K562 (cell line): Measurements from ENCODE around the gene RASSF7. TPM values are rescaled to one million over a fixed set of nuclear protein-coding genes. Genes with fewer than 3 reads are reported as not detected.

ENCODE experiments used
- ATAC-seq: fragments of 200-7000 bp; cut with Tn5 transposase; 3 replicates; pipeline ENCODE4 v1.9.1; 2020; ENCODE audit warnings: moderate library complexity
- BruUV-seq: library from RNA; stranded (reverse); fragments of 400-500 nt; replicated peaks from 2 replicates; lab custom pipeline; 2021; lab: Mats Ljungman, UMichigan
- CTCF ChIA-PET: fragments of 300-600 bp; formaldehyde crosslinking; extraction: SDS; loops from one replicate; lab custom pipeline; 2021; ENCODE audit warnings: low intra/inter-chr PET ratio; lab: Yijun Ruan, JAX
- POLR2A ChIA-PET: fragments of 300-600, 350-650 bp; sonication (Branson Sonifier 250); formaldehyde crosslinking; extraction: SDS; loops from one replicate; lab custom pipeline; 2021; ENCODE audit warnings: antibody characterized with exemption, inconsistent platforms; lab: Yijun Ruan, JAX
- DNase-seq, 4 experiments: peaks; one replicate each; pipeline versions ENCODE4 v3.0.0 to v3.0.0-alpha.2; 2011 to 2018; ENCODE audit warnings: low spot score in 3 of 4, mixed read lengths in 3 of 4; ENCODE audit errors: extremely low read depth in 1 of 4
- FAIRE-seq: peaks from 2 replicates; lab custom pipeline; 2011; peaks lifted over from hg19 to GRCh38; lab: Jason Lieb, UNC
- H2AFZ ChIP-seq: 2 replicates; pipeline ENCODE4 v1.6.0; 2011; ENCODE audit warnings: low read depth, low read length, control low read depth, inconsistent platforms
- H3K27ac ChIP-seq: fragments of 200-600 bp; 3 replicates; pipeline ENCODE4 v1.8.0; 2011; ENCODE audit warnings: low read depth, mild to moderate bottlenecking, control low read depth, inconsistent platforms, low read length, moderate library complexity, mixed read lengths; ENCODE audit errors: extremely low read depth
- H3K27me3 ChIP-seq, 2 experiments: fragments of 300-600 bp in 1 of 2; 2 replicates in 1 of 2; 3 replicates in 1 of 2; pipeline versions ENCODE4 v1.6.0 to v1.8.0; 2011; ENCODE audit warnings: inconsistent platforms in 2 of 2, low read length in 2 of 2, mild to moderate bottlenecking in 1 of 2, mixed read lengths in 1 of 2, moderate library complexity in 1 of 2; ENCODE audit not compliant: control insufficient read depth in 2 of 2, insufficient read depth in 2 of 2
- H3K36me3 ChIP-seq: fragments of 300-600 bp; 3 replicates; pipeline ENCODE4 v1.8.0; 2011; ENCODE audit warnings: mild to moderate bottlenecking, low read length, inconsistent platforms; ENCODE audit not compliant: control insufficient read depth, insufficient read depth
- H3K4me1 ChIP-seq, 2 experiments: fragments of 200-600 bp in 1 of 2; replicated peaks in 1 of 2; 2 replicates in 1 of 2; 3 replicates in 1 of 2; pipeline versions ENCODE4 v1.5.1 to v1.8.0; 2011; ENCODE audit warnings: inconsistent platforms in 2 of 2, low read length in 2 of 2, mild to moderate bottlenecking in 1 of 2, mixed read lengths in 1 of 2, moderate library complexity in 1 of 2; ENCODE audit not compliant: control insufficient read depth in 2 of 2, insufficient read depth in 2 of 2
- H3K4me2 ChIP-seq: 2 replicates; pipeline ENCODE4 v1.6.1; 2011; ENCODE audit warnings: low read length, control low read depth, inconsistent platforms, mixed read lengths; ENCODE audit not compliant: insufficient read depth
- H3K4me3 ChIP-seq: fragments of 200-600 bp; sonication (generic), shearing (Covaris generic); 2 replicates; pipeline ENCODE4 v1.5.1; 2016; ENCODE audit warnings: control low read depth, inconsistent platforms
- H3K79me2 ChIP-seq: fragments of 200-600 bp; 3 replicates; pipeline ENCODE4 v1.8.0; 2011; ENCODE audit warnings: low read length, inconsistent platforms; ENCODE audit not compliant: control insufficient read depth, insufficient read depth
- H3K9ac ChIP-seq, 2 experiments: 2 replicates each; pipeline versions ENCODE4 v1.6.0 to v1.6.1; 2011; ENCODE audit warnings: low read depth in 2 of 2, low read length in 2 of 2, control low read depth in 1 of 2, inconsistent platforms in 1 of 2, mild to moderate bottlenecking in 1 of 2, mixed read lengths in 1 of 2; ENCODE audit not compliant: insufficient read depth in 1 of 2
- H3K9me1 ChIP-seq: one replicate; pipeline ENCODE4 v1.6.0; 2011; ENCODE audit warnings: inconsistent platforms, mild to moderate bottlenecking, low read length, moderate library complexity; ENCODE audit not compliant: control insufficient read depth, insufficient read depth
- H3K9me3 ChIP-seq: replicated peaks from 2 replicates; pipeline ENCODE4 v1.5.1; 2011; ENCODE audit warnings: low read depth, low read length, inconsistent platforms; ENCODE audit not compliant: control insufficient read depth, insufficient read depth
- H4K20me1 ChIP-seq: replicated peaks from 2 replicates; pipeline ENCODE4 v1.6.1; 2011; ENCODE audit warnings: low read length, inconsistent platforms, mixed read lengths; ENCODE audit not compliant: control insufficient read depth, insufficient read depth
- MTA1 ChIP-seq: fragments of 450-650 bp; IDR thresholded peaks from 2 replicates; pipeline ENCODE4 v1.6.1; 2017; ENCODE audit warnings: borderline replicate concordance
- NCOA2 ChIP-seq, 2 experiments: fragments of 450-650 bp; IDR thresholded peaks; 2 replicates each; pipeline ENCODE4 v1.6.1; 2018; ENCODE audit warnings: mild to moderate bottlenecking in 2 of 2, moderate library complexity in 1 of 2; ENCODE audit not compliant: partially characterized antibody in 2 of 2
- NCOR1 ChIP-seq: fragments of 450-650 bp; IDR thresholded peaks from 2 replicates; pipeline ENCODE4 v1.6.1; 2016; ENCODE audit warnings: mild to moderate bottlenecking, moderate library complexity
- POLR3G ChIP-seq: IDR thresholded peaks from 2 replicates; pipeline ENCODE4 v1.6.1; 2011; ENCODE audit not compliant: insufficient read length, insufficient replicate concordance; ENCODE audit errors: extremely low read depth
- RBM22 ChIP-seq: fragments of 200-400 bp; formaldehyde crosslinking; IDR thresholded peaks from 2 replicates; pipeline ENCODE4 v1.6.1; 2018; ENCODE audit warnings: low read length, low read depth; ENCODE audit not compliant: poor library complexity, severe bottlenecking
- THRB ChIP-seq: fragments of 450-650 bp; formaldehyde crosslinking; conservative IDR thresholded peaks from 2 replicates; pipeline ENCODE4 v1.4.0; 2022; ENCODE audit warnings: mild to moderate bottlenecking, missing genetic modification characterization
- ZMIZ1 ChIP-seq, 2 experiments: fragments of 150-350 bp in 1 of 2; IDR thresholded peaks; 2 replicates each; pipeline ENCODE4 v1.6.1; 2012 to 2016; ENCODE audit warnings: low read depth in 2 of 2, low read length in 2 of 2, mild to moderate bottlenecking in 1 of 2, moderate library complexity in 1 of 2
- ZNF143 ChIP-seq: sonication (generic); formaldehyde crosslinking; IDR thresholded peaks from 2 replicates; pipeline ENCODE4 v1.9.0; 2022; ENCODE audit warnings: mild to moderate bottlenecking, missing genetic modification reagents
- WGBS: fragments of 100-300 bp; shearing (Covaris generic); methylation state at CpG from one replicate; pipeline ENCODE4 v1.1.6; 2016; ENCODE audit warnings: low coverage, mixed read lengths; ENCODE audit not compliant: insufficient coverage; ENCODE audit errors: missing lambda C conversion rate; 5-methylcytosine and 5-hydroxymethylcytosine counted together
- in situ Hi-C: fragments of 300-500 bp; cut with MboI; formaldehyde crosslinking; loops from 4 replicates; pipeline ENCODE4 v1.15.0; 2018; ENCODE audit warnings: inconsistent platforms, mixed read lengths
- intact Hi-C: fragments of 100-400 bp; cut with micrococcal nuclease; formaldehyde crosslinking; loops from 2 replicates; pipeline ENCODE4 v1.14.2; 2022
- polyA plus RNA-seq, 8 experiments: library from polyadenylated mRNA; depleted of rRNA in 4 of 8; stranded (reverse) in 5 of 8; unstranded in 3 of 8; fragments of >200 nt; fragmentation: Nextera tagmentation in 2 of 8; fragmentation: Illumina TruSeq in 1 of 8; extraction: Ambion mirVana in 2 of 8; extraction: Trizol in 1 of 8; gene quantifications; 2 replicates each; pipeline versions ENCODE4 v1.2.1 to v1.2.3, GENCODE V29; 2011 to 2014; ENCODE audit warnings: inconsistent platforms in 1 of 8, missing spikeins in 1 of 8
- total RNA-seq, 7 experiments: library from RNA; depleted of rRNA in 6 of 7; stranded (reverse); fragments of >200 nt in 6 of 7; fragmentation: Illumina TruSeq in 2 of 7; extraction: Trizol in 2 of 7; gene quantifications; 2 replicates each; pipeline versions ENCODE4 v1.2.1 to v1.2.3, GENCODE V29; 2011 to 2021; ENCODE audit warnings: low replicate concordance in 1 of 7

RASSF7 gene
- total and polyA plus RNA-seq, 9 of the 15 experiments (the other 6 are each of a cell fraction or from before 2014, with no cell fraction given) = 0.41 to 45.2 (median 18.6) TPM

GRCh38 chr11:544817-545166, 16.0 kb upstream of the RASSF7 start:
- no peak overlapping the region for H3K4me3 ChIP-seq
- in situ Hi-C loops (no loop called here), intact Hi-C loops (no loop called here)
- H3K79me2 ChIP-seq = no peaks in the 10 kb centered on the region
- ATAC-seq (no peak), DNase-seq (no peak), FAIRE-seq (no peak)
- ChIA-PET CTCF (no interaction called here), POLR2A (no interaction called here)
- no peak overlapping the region for H3K4me2 ChIP-seq
- H3K9ac ChIP-seq = peak overlapping the region in 1 of 2 experiments; percentile 64; a peak in 2 of 4 replicates
- H3K27me3 ChIP-seq = no peaks in the 10 kb centered on the region
- H3K4me1 ChIP-seq = peaks cover 0 to 46% of the 10 kb centered on the region in 2 experiments; a peak in 2 of 5 replicates
- no peak overlapping the region for H2AFZ ChIP-seq
- no peak for TF ChIP-seq ZMIZ1 (IDR thresholded peaks at IDR 0.05; ENCODE audit: low read depth in 2 of 2, low read length in 2 of 2)
- TF ChIP-seq NCOR1 = no peak
- no peak for TF ChIP-seq MTA1
- no peak for TF ChIP-seq POLR3G
- TF ChIP-seq NCOA2 (IDR thresholded peaks at IDR 0.05; ENCODE audit: partially characterized antibody in 2 of 2) = no peak
- TF ChIP-seq THRB (CRISPR knock-in tag) = no peak
- TF ChIP-seq ZNF143 (CRISPR knock-in tag) = no peak
- no peak for TF ChIP-seq RBM22
- H4K20me1 ChIP-seq = no peaks in the 10 kb centered on the region
- no peak overlapping the region for H3K27ac ChIP-seq
- H3K9me1 ChIP-seq = no peaks in the 10 kb centered on the region
- no peaks in the 10 kb centered on the region for H3K9me3 ChIP-seq
- no peaks in the 10 kb centered on the region for H3K36me3 ChIP-seq
- 33% methylated on average over 4 of the region's 5 CpGs for WGBS
- no TSS peak for BruUV-seq
